Stimulated activated effector memory CD8-positive, alpha-beta T cell treated with anti-CD3 and anti-CD28 coated beads, Interleukin-12 subunit alpha, Interleukin-12 subunit beta, amount 100 ng/mL, for 72 hours (primary cell): ENCODE data around the gene HOXA7.

Source experiments
- ATAC-seq: fragments of 150-1000 bp; cut with Tn5 transposase; 2 replicates; pipeline ENCODE4 v1.10.0; 2021
- DNase-seq, 2 donors: peaks; one replicate each; pipeline ENCODE4 v3.0.0; 2021 to 2022; ENCODE audit warnings: low spot score in 2 of 2
- H3K27ac Mint-ChIP-seq: one replicate; pipeline ENCODE4 v1.8.0; 2022; ENCODE audit warnings: mild to moderate bottlenecking, mixed read lengths
- H3K36me3 Mint-ChIP-seq: one replicate; pipeline ENCODE4 v1.8.0; 2022; ENCODE audit warnings: mild to moderate bottlenecking, mixed read lengths
- H3K4me1 Mint-ChIP-seq: one replicate; pipeline ENCODE4 v1.8.0; 2022; ENCODE audit warnings: mixed read lengths
- H3K4me3 Mint-ChIP-seq: one replicate; pipeline ENCODE4 v1.8.0; 2022; ENCODE audit warnings: mild to moderate bottlenecking, mixed read lengths
- H3K9me3 Mint-ChIP-seq: one replicate; pipeline ENCODE4 v1.8.0; 2022; ENCODE audit warnings: mixed read lengths

HOXA7 gene

GRCh38 chr7:27179503-27180430, 23.3 kb upstream of the HOXA7 start:
- Mint-ChIP-seq H3K4me3 (peak overlapping the region; percentile 35), H3K9me3 (no peaks in the 10 kb centered on the region)
- ATAC-seq = peak; percentile 77

GRCh38 chr7:27179030-27179429, 22.6 kb upstream of the HOXA7 start:
- DNase-seq (no peak), ATAC-seq (no peak)
- H3K36me3 Mint-ChIP-seq = no peaks in the 10 kb centered on the region
- H3K9me3 Mint-ChIP-seq = no peaks in the 10 kb centered on the region
- peaks cover 19% of the 10 kb centered on the region for H3K4me1 Mint-ChIP-seq
- H3K4me3 Mint-ChIP-seq = no peak overlapping the region
- H3K27ac Mint-ChIP-seq = no peak overlapping the region

More at GRCh38 chr7:27179503-27180430, 23.3 kb upstream of the HOXA7 start:
- H3K4me1 Mint-ChIP-seq = peaks cover 20% of the 10 kb centered on the region
- no peak overlapping the region for H3K27ac Mint-ChIP-seq
- H3K36me3 Mint-ChIP-seq = peaks cover under 1% of the 10 kb centered on the region
- peak; percentile 64 to 75 for DNase-seq

- no peak for ATAC-seq
- Mint-ChIP-seq H3K9me3 (no peaks in the 10 kb centered on the region), H3K4me1 (peaks cover 19% of the 10 kb centered on the region), H3K4me3 (no peak overlapping the region), H3K27ac (no peak overlapping the region), H3K36me3 (no peaks in the 10 kb centered on the region)
- no peak for DNase-seq
Observed at GRCh38 chr7:27178366-27178765, 21.9 kb upstream of the HOXA7 start.

- Mint-ChIP-seq H3K4me1 (peaks cover 19% of the 10 kb centered on the region), H3K4me3 (no peak overlapping the region), H3K36me3 (no peaks in the 10 kb centered on the region), H3K9me3 (no peaks in the 10 kb centered on the region), H3K27ac (no peak overlapping the region)
- ATAC-seq (no peak), DNase-seq (no peak)
Observed at GRCh38 chr7:27177795-27178320, 21.4 kb upstream of the HOXA7 start.

GRCh38 chr7:27176962-27177794, 20.7 kb upstream of the HOXA7 start:
- Mint-ChIP-seq H3K36me3 (no peaks in the 10 kb centered on the region), H3K27ac (no peak overlapping the region), H3K4me3 (no peak overlapping the region), H3K9me3 (no peaks in the 10 kb centered on the region), H3K4me1 (peaks cover 24% of the 10 kb centered on the region)
- DNase-seq (no peak), ATAC-seq (no peak)

- ATAC-seq (no peak), DNase-seq (no peak)
- Mint-ChIP-seq H3K4me3 (no peak overlapping the region), H3K4me1 (peaks cover 31% of the 10 kb centered on the region), H3K27ac (no peak overlapping the region), H3K9me3 (no peaks in the 10 kb centered on the region), H3K36me3 (no peaks in the 10 kb centered on the region)
Observed at GRCh38 chr7:27176524-27176845, 20.0 kb upstream of the HOXA7 start.

- no peak overlapping the region for H3K27ac Mint-ChIP-seq
- H3K36me3 Mint-ChIP-seq = no peaks in the 10 kb centered on the region
Observed at GRCh38 chr7:27175626-27176523, 19.4 kb upstream of the HOXA7 start.

GRCh38 chr7:27174874-27175625, 18.6 kb upstream of the HOXA7 start:
- H3K36me3 Mint-ChIP-seq = no peaks in the 10 kb centered on the region
- no peaks in the 10 kb centered on the region for H3K9me3 Mint-ChIP-seq
- H3K4me3 Mint-ChIP-seq = peak overlapping the region; percentile 63
- no peak for DNase-seq
- no peak overlapping the region for H3K27ac Mint-ChIP-seq
- no peak for ATAC-seq
- H3K4me1 Mint-ChIP-seq = peaks cover 29% of the 10 kb centered on the region

More at GRCh38 chr7:27175626-27176523, 19.4 kb upstream of the HOXA7 start:
- DNase-seq = no peak
- no peaks in the 10 kb centered on the region for H3K9me3 Mint-ChIP-seq
- peaks cover 34% of the 10 kb centered on the region for H3K4me1 Mint-ChIP-seq
- no peak for ATAC-seq
- no peak overlapping the region for H3K4me3 Mint-ChIP-seq

GRCh38 chr7:27173956-27174873, 17.7 kb upstream of the HOXA7 start, which contains the start of gene HOXA10:
Gene HOXA10 (minus strand): TSS chr7:27174320. CDS start chr7:27174306, 14 bp downstream.
- no peak within 1 kb of the TSS for H3K27ac Mint-ChIP-seq
- no peak for DNase-seq
- H3K9me3 Mint-ChIP-seq = no peaks in the 10 kb centered on the region
- peak within 1 kb of the TSS; percentile 63 for H3K4me3 Mint-ChIP-seq
- ATAC-seq = no peak
- H3K36me3 Mint-ChIP-seq = no peaks in the 10 kb centered on the region
- H3K4me1 Mint-ChIP-seq = peaks cover 26% of the 10 kb centered on the region

- Mint-ChIP-seq H3K4me1 (peaks cover 31% of the 10 kb centered on the region), H3K9me3 (no peaks in the 10 kb centered on the region), H3K4me3 (peak overlapping the region; percentile 63), H3K36me3 (no peaks in the 10 kb centered on the region), H3K27ac (no peak overlapping the region)
- peak; percentile 81 for ATAC-seq
- no peak for DNase-seq
Observed at GRCh38 chr7:27173511-27173955, 17.1 kb upstream of the HOXA7 start.

- H3K27ac Mint-ChIP-seq = no peak overlapping the region
- H3K4me3 Mint-ChIP-seq = peak overlapping the region; percentile 63
Observed at GRCh38 chr7:27172823-27173510, 16.5 kb upstream of the HOXA7 start.

GRCh38 chr7:27172315-27172774, 15.9 kb upstream of the HOXA7 start:
- Mint-ChIP-seq H3K27ac (no peak overlapping the region), H3K36me3 (no peaks in the 10 kb centered on the region), H3K4me1 (peaks cover 34% of the 10 kb centered on the region), H3K9me3 (no peaks in the 10 kb centered on the region), H3K4me3 (peak overlapping the region; percentile 63)
- DNase-seq (no peak), ATAC-seq (no peak)

More at GRCh38 chr7:27172823-27173510, 16.5 kb upstream of the HOXA7 start:
- DNase-seq (no peak), ATAC-seq (peak; percentile 52)
- Mint-ChIP-seq H3K36me3 (no peaks in the 10 kb centered on the region), H3K9me3 (no peaks in the 10 kb centered on the region), H3K4me1 (peaks cover 34% of the 10 kb centered on the region)
